ENCODE data around the gene TSC1. TPM values are rescaled to one million over a fixed set of nuclear protein-coding genes. Genes with fewer than 3 reads are reported as not detected.
A peak's percentile ranks its signal among the peaks of the same experiment; 100 is the strongest.

Gene TSC1
- total RNA-seq, 2 experiments from 2014 or later = 29.8 to 30.3 TPM

GRCh38 chr9:132855904-132856303 is 88.5 kb downstream of the TSC1 start:
- Mint-ChIP-seq H3K4me3 (no peak overlapping the region), H3K27ac (no peak overlapping the region), H3K27me3 (peaks cover 15% of the 10 kb centered on the region), H3K4me1 (peaks cover 15% of the 10 kb centered on the region), H3K9me3 (ENCODE audit: low read depth) (no peaks in the 10 kb centered on the region), H3K36me3 (no peaks in the 10 kb centered on the region)
- ATAC-seq (no peak), DNase-seq (no peak)
- CTCF ChIA-PET = no interaction called here

GRCh38 chr9:132854832-132855231 is 89.6 kb downstream of the TSC1 start:
- Mint-ChIP-seq H3K4me1 (peaks cover 19% of the 10 kb centered on the region), H3K27ac (no peak overlapping the region), H3K36me3 (no peaks in the 10 kb centered on the region), H3K9me3 (ENCODE audit: low read depth) (no peaks in the 10 kb centered on the region), H3K27me3 (peaks cover 12% of the 10 kb centered on the region), H3K4me3 (no peak overlapping the region)
- DNase-seq (no peak), ATAC-seq (no peak)
- CTCF ChIA-PET = no interaction called here

- Mint-ChIP-seq H3K9me3 (ENCODE audit: low read depth) (no peaks in the 10 kb centered on the region), H3K27ac (no peak overlapping the region)
These were observed 90.9 kb downstream of the TSC1 start for GRCh38 chr9:132853482-132853881.

GRCh38 chr9:132849185-132849706 is 95.2 kb downstream of the TSC1 start:
- H3K4me3 Mint-ChIP-seq = peak overlapping the region; percentile 20
- H3K9me3 Mint-ChIP-seq (ENCODE audit: low read depth) = no peaks in the 10 kb centered on the region
- DNase-seq (no peak), ATAC-seq (no peak)
- H3K36me3 Mint-ChIP-seq = no peaks in the 10 kb centered on the region
- peaks cover 2% of the 10 kb centered on the region for H3K27me3 Mint-ChIP-seq
- H3K27ac Mint-ChIP-seq = peak overlapping the region; percentile 49
- peaks cover 24% of the 10 kb centered on the region for H3K4me1 Mint-ChIP-seq
- CTCF ChIA-PET = interaction anchor here (0.6 to 3.3 kb wide), 12 partner anchors 13 to 124 kb away, joined by 3 to 15 read pairs (median 4); no protein-coding TSS in a partner anchor

More at GRCh38 chr9:132853482-132853881, 90.9 kb downstream of the TSC1 start:
- no peak overlapping the region for H3K4me3 Mint-ChIP-seq
- no peaks in the 10 kb centered on the region for H3K36me3 Mint-ChIP-seq
- peaks cover 9% of the 10 kb centered on the region for H3K27me3 Mint-ChIP-seq
- peaks cover 27% of the 10 kb centered on the region for H3K4me1 Mint-ChIP-seq
- CTCF ChIA-PET = interaction anchor here (0.6 kb wide), 1 partner anchor 41 kb away, joined by 3 read pairs; no protein-coding TSS in a partner anchor
- ATAC-seq = no peak
- no peak for DNase-seq

GRCh38 chr9:132846918-132847515 is 97.4 kb downstream of the TSC1 start:
- H3K27ac Mint-ChIP-seq = no peak overlapping the region
- CTCF ChIA-PET = no interaction called here
- no peaks in the 10 kb centered on the region for H3K9me3 Mint-ChIP-seq (ENCODE audit: low read depth)
- no peaks in the 10 kb centered on the region for H3K27me3 Mint-ChIP-seq
- H3K36me3 Mint-ChIP-seq = no peaks in the 10 kb centered on the region
- H3K4me3 Mint-ChIP-seq = no peak overlapping the region
- DNase-seq (no peak), ATAC-seq (no peak)
- H3K4me1 Mint-ChIP-seq = peaks cover 22% of the 10 kb centered on the region

- H3K27ac Mint-ChIP-seq = no peak overlapping the region
- ATAC-seq (no peak), DNase-seq (no peak)
- no peaks in the 10 kb centered on the region for H3K9me3 Mint-ChIP-seq (ENCODE audit: low read depth)
- CTCF ChIA-PET = no interaction called here
- H3K4me3 Mint-ChIP-seq = no peak overlapping the region
- H3K27me3 Mint-ChIP-seq = no peaks in the 10 kb centered on the region
- H3K36me3 Mint-ChIP-seq = no peaks in the 10 kb centered on the region
- H3K4me1 Mint-ChIP-seq = peaks cover 19% of the 10 kb centered on the region
These were observed 98.1 kb downstream of the TSC1 start for GRCh38 chr9:132846109-132846917.

- Mint-ChIP-seq H3K4me1 (no peaks in the 10 kb centered on the region), H3K36me3 (no peaks in the 10 kb centered on the region), H3K4me3 (no peak overlapping the region), H3K27me3 (peaks cover 10% of the 10 kb centered on the region), H3K27ac (no peak overlapping the region), H3K9me3 (ENCODE audit: low read depth) (no peaks in the 10 kb centered on the region)
- CTCF ChIA-PET = no interaction called here
- DNase-seq = no peak
- no peak for ATAC-seq
These were observed 102.0 kb downstream of the TSC1 start for GRCh38 chr9:132842124-132843044.

Small RNA genes lying within 50 kb of the gene (microRNA-seq; reads per million reads assigned to microRNA genes)
- 1.7 reads per million for gene MIR548AW

Other genes with a start within 250 kb of the TSC1 start
- under 1 TPM in 1 of 2 experiments, not detected in 1; 0.63 TPM for gene AK8, start 66.3 kb downstream of the TSC1 start, total RNA-seq
- 1 to 10 TPM; 1.6 to 2.6 TPM for gene SPACA9, start 65.7 kb downstream of the TSC1 start, total RNA-seq
- gene GFI1B, start 34.1 kb upstream of the TSC1 start, total RNA-seq = not detected
- gene GTF3C5, start 86.4 kb upstream of the TSC1 start, total RNA-seq = 10 to 100 TPM; 83.8 to 89.0 TPM
- gene CEL, start 117.4 kb upstream of the TSC1 start, total RNA-seq = 1 to 10 TPM; 1.7 to 1.9 TPM
- 100 to 1,000 TPM; 103 to 114 TPM for gene RALGDS, start 176.6 kb upstream of the TSC1 start, total RNA-seq
- gene GBGT1, start 219.3 kb upstream of the TSC1 start, total RNA-seq = 1 to 10 TPM; 3.9 to 5.7 TPM

Data from activated CD8-positive, alpha-beta memory T cell treated with anti-CD3 and anti-CD28 coated beads, Interleukin-2, amount 10 ng/mL, durations not matched to agents 7 days and 5 days (primary cell).